Measurements from ENCODE around the gene SLC7A8.

Gene SLC7A8

DNA sequence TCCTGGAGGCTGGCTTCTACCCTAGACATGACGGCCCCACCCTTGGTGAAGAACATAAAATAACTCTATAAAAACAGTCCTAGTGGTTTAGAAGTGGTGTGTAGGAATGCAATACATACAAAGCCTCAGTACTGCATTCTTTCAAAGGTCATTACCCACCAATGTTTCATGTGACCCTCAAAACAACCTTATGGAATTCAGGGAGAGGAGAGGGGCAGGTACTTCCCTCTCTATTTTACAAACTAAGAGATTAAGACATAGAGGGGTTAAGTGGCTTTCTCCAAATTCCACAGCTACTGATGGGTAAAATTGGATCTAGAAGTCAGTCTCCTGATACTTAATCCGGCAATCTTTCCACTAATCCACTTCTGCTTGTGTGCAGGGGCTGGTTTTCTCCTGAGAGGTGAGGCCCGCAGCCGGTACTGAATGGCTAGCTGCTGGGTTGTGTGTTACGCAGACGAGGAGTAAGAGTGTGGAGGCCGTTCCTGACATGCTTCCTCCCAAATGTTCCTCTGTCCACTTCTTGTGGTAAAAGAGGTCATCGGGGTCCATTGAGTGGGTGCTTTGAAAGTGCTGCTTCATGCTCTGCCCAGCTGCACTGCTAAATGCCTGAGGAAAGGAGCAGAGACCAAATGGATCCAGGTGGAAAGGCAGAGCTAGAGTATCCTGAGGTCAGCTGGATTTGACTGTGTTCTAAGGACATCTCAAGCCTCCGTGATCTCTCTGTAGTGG lies 16.2 kb downstream of the SLC7A8 start:
- no peak overlapping the region for H3K4me3 ChIP-seq (ENCODE audit: low read depth, low read length)
- DNase-seq, result no peak
- H3K27me3 ChIP-seq (replicated peaks), result no peaks in the 10 kb centered on the region
- H3K36me3 ChIP-seq (replicated peaks), result no peaks in the 10 kb centered on the region
- TF ChIP-seq, protein P1, sequence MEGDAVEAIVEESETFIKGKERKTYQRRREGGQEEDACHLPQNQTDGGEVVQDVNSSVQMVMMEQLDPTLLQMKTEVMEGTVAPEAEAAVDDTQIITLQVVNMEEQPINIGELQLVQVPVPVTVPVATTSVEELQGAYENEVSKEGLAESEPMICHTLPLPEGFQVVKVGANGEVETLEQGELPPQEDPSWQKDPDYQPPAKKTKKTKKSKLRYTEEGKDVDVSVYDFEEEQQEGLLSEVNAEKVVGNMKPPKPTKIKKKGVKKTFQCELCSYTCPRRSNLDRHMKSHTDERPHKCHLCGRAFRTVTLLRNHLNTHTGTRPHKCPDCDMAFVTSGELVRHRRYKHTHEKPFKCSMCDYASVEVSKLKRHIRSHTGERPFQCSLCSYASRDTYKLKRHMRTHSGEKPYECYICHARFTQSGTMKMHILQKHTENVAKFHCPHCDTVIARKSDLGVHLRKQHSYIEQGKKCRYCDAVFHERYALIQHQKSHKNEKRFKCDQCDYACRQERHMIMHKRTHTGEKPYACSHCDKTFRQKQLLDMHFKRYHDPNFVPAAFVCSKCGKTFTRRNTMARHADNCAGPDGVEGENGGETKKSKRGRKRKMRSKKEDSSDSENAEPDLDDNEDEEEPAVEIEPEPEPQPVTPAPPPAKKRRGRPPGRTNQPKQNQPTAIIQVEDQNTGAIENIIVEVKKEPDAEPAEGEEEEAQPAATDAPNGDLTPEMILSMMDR (IDR thresholded peaks at IDR 0.05; ENCODE audit: low read depth, low read length, missing control alignments), result no peak
- in situ Hi-C loops (cut with HindIII; ENCODE audit: low pct_ligation_motif_present, low sequenced_read_pairs), result no loop called here
- no peak overlapping the region for H3K27ac ChIP-seq

DNA sequence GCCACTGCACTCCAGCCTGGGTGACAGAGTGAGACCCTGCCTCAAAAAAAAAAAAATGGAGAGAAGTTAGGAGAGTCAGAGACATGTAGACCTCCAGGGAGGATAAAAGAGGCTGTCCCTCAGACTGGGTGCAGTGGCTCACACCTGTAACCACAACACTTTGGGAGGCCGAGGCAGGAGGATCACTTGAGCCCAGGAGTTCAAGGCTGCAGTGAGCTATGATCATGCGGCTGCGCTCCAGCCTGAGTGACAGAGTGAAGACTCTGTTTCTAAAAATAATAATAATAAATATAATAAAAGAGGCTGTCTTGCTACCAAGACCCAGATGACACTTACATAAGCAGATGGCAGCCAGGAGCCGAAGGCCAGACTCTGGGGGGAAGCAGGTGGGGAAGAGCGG lies 18.5 kb downstream of the SLC7A8 start:
- TF ChIP-seq, protein P1 (IDR thresholded peaks at IDR 0.05; ENCODE audit: low read depth, low read length, missing control alignments), result no peak
- in situ Hi-C loops (cut with HindIII; ENCODE audit: low pct_ligation_motif_present, low sequenced_read_pairs), result no loop called here

DNA sequence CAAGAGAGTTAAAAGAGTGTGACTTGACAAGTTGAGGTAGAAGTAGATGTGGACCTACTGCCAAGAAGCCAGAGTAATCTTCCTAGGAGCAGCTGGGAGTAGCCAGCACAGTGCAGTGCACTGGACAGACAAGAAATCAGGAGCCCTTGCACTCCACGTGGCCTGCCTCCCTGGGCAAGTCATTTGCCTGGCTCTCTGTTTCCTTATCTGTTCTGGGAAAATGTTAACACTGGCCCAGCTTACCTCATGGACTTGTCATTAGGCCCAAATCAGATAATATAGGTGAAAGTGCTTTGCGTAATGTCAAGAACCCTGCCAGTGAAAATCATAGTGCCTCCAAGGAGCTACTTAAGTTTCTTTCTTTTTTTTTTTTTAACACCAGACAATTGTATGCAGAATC lies 19.2 kb downstream of the SLC7A8 start:
- TF ChIP-seq, protein P1 (IDR thresholded peaks at IDR 0.05; ENCODE audit: low read depth, low read length, missing control alignments), result no peak
- DNase-seq, result no peak
- no peaks in the 10 kb centered on the region for H3K27me3 ChIP-seq (replicated peaks)
- H3K4me3 ChIP-seq (ENCODE audit: low read depth, low read length), result no peak overlapping the region
- no peaks in the 10 kb centered on the region for H3K36me3 ChIP-seq (replicated peaks)
- in situ Hi-C loops (cut with HindIII; ENCODE audit: low pct_ligation_motif_present, low sequenced_read_pairs), result no loop called here
- no peak overlapping the region for H3K27ac ChIP-seq

More for the DNA sequence above, 18.5 kb downstream of the SLC7A8 start:
- DNase-seq, result no peak
- no peaks in the 10 kb centered on the region for H3K27me3 ChIP-seq (replicated peaks)
- H3K27ac ChIP-seq, result no peak overlapping the region
- H3K36me3 ChIP-seq (replicated peaks), result no peaks in the 10 kb centered on the region
- no peak overlapping the region for H3K4me3 ChIP-seq (ENCODE audit: low read depth, low read length)

DNA sequence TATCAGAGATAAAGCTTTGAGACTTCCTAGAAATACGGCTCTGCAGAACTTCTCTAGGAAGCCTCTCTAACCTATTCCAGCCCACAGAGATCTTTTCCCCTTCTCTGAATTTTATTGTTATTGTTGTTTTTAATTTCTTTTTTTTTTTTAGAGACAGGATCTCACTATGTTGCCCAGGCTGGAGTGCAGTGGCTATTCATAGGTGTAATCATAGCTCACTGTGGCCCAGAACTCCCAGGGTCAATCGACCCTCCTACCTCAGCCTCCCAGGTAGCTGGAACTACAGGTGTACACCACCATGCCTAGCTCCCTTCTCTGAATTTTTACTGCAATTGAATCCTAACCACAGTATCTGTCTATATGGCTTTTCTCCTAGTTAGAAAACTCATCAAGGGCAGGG lies 19.6 kb downstream of the SLC7A8 start:
- in situ Hi-C loops (cut with HindIII; ENCODE audit: low pct_ligation_motif_present, low sequenced_read_pairs), result no loop called here
- Histone ChIP-seq H3K27me3 (replicated peaks) (no peaks in the 10 kb centered on the region), H3K4me3 (ENCODE audit: low read depth, low read length) (no peak overlapping the region), H3K36me3 (replicated peaks) (no peaks in the 10 kb centered on the region), H3K27ac (no peak overlapping the region)
- no peak for DNase-seq
- TF ChIP-seq, protein P1 (IDR thresholded peaks at IDR 0.05; ENCODE audit: low read depth, low read length, missing control alignments), result no peak

DNA sequence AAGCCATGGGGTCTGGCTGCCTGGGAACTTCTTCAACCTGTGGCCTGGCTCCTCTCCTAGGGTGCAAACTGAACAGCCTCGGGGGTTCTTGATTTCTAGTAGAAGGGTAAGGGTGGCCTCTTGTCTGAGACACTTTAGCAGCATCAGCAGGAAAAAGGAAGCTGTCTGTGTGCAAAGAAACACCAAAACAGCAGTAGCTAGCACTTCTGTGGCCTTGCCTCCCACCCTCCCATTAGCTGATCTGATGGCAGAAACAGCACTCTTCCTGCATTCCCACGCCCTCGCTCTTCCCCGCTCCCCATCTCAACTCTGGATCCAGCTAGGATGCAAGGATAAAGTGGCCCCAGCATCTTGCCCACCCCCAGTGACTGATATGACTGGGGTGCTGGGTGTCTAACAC lies 20.7 kb downstream of the SLC7A8 start:
- Histone ChIP-seq H3K4me3 (ENCODE audit: low read depth, low read length) (no peak overlapping the region), H3K36me3 (replicated peaks) (no peaks in the 10 kb centered on the region), H3K27ac (no peak overlapping the region), H3K27me3 (replicated peaks) (no peaks in the 10 kb centered on the region)
- TF ChIP-seq, protein P1 (IDR thresholded peaks at IDR 0.05; ENCODE audit: low read depth, low read length, missing control alignments), result no peak
- DNase-seq, result no peak
- in situ Hi-C loops (cut with HindIII; ENCODE audit: low pct_ligation_motif_present, low sequenced_read_pairs), result no loop called here

DNA sequence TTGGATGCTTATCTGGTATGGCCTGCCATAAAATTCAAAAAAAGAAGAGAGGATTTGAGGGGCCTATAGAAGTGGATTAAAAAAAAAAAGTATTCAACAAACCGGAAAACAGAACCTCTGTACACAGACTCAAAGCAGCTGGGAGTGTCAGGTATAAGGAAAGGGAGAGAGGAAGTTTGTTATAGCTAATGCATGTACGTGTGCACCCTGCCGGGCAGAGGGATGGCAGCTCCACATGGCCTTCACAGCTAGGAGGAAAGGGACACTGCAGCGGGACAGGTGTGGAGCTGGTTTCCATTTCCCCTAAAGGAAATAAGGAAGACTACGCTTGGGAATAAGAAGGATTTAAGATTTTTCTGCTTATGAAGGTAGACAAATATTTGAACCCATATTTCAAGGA lies 21.5 kb downstream of the SLC7A8 start:
- H3K36me3 ChIP-seq (replicated peaks), result no peaks in the 10 kb centered on the region
- TF ChIP-seq, protein P1 (IDR thresholded peaks at IDR 0.05; ENCODE audit: low read depth, low read length, missing control alignments), result no peak
- H3K27me3 ChIP-seq (replicated peaks), result no peaks in the 10 kb centered on the region
- no peak overlapping the region for H3K27ac ChIP-seq
- in situ Hi-C loops (cut with HindIII; ENCODE audit: low pct_ligation_motif_present, low sequenced_read_pairs), result no loop called here
- no peak for DNase-seq
- no peak overlapping the region for H3K4me3 ChIP-seq (ENCODE audit: low read depth, low read length)
